GM12891 (cell line): ENCODE data around the gene NINL.
A peak's percentile ranks its signal among the peaks of the same experiment; 100 is the strongest.

Source experiments
- DNase-seq: peaks from one replicate; pipeline ENCODE4 v3.0.0; 2011; ENCODE audit warnings: low spot score; ENCODE audit not compliant: insufficient read length
- FAIRE-seq: peaks from 2 replicates; lab custom pipeline; 2011; peaks lifted over from hg19 to GRCh38; lab: Jason Lieb, UNC
- PAX5 ChIP-seq: IDR thresholded peaks from 2 replicates; pipeline ENCODE4 v1.6.1; 2011; ENCODE audit warnings: low read length, moderate library complexity, mild to moderate bottlenecking; ENCODE audit not compliant: insufficient read depth, severe bottlenecking
- POLR2A ChIP-seq: IDR thresholded peaks from 2 replicates; pipeline ENCODE4 v1.6.1; 2011; ENCODE audit warnings: low read depth, low read length, control low read depth
- POLR2AphosphoS5 ChIP-seq: IDR thresholded peaks from 2 replicates; pipeline ENCODE4 v1.6.1; 2011; ENCODE audit warnings: low read depth, low read length, control low read depth
- POU2F2 ChIP-seq: IDR thresholded peaks from 2 replicates; pipeline ENCODE4 v1.6.1; 2011; ENCODE audit warnings: low read depth, mild to moderate bottlenecking, control low read depth, low read length, moderate library complexity
- SPI1 ChIP-seq: IDR thresholded peaks from 2 replicates; pipeline ENCODE4 v1.6.1; 2011; ENCODE audit warnings: low read depth, low read length, control low read depth
- TAF1 ChIP-seq: IDR thresholded peaks from 2 replicates; pipeline ENCODE4 v1.6.1; 2011; ENCODE audit warnings: low read depth, low read length, control low read depth

Gene NINL

DNA sequence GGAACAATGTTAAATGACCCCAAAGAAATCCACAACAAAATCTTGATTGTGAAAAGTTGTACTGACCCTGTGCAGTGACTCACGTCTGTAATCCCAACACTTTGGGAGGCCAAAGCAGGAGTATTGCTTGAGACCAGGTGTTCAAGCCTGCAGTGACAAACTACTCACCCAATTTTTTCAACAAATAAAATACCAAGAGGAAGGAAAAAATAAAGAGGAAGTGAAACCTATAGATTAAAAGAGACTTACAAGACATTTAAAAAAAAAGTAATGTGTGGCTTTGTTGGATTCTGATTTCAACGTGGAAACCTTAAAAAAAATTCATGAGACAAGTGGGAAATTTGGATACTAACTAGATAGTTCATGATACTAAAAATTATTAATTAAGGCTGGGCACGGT, 146.0 kb downstream of the NINL start:
- FAIRE-seq, result peak; percentile 33
- TF ChIP-seq TAF1 (no peak), SPI1 (peak; percentile 92)
- DNase-seq, result no peak

DNA sequence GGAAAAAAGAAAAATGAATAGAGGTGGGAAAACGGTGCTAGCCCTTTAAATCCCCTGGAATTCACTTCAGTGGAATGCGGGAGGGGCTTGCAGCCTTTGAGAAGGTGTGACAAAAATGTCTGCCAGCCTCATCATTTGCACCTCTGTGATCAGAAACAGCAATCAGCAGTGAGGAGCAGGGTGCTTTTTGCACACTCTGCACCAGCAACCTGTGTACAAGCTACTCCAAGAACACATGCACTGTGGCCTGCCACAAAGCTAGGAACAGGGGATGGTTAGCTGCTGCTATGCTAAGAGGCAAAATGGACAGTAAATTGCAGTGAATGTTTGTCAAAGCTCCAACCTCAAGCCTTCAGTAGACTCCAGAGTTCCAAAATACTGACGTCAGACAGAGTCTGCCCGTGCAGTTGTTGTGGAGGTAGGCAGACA, 148.2 kb downstream of the NINL start:
- DNase-seq (no peak), FAIRE-seq (no peak)
- TF ChIP-seq POLR2A, result no peak
- TF ChIP-seq TAF1, result no peak
- no peak for TF ChIP-seq POU2F2
- TF ChIP-seq SPI1, result no peak
- TF ChIP-seq PAX5, result no peak
- no peak for TF ChIP-seq POLR2AphosphoS5

GRCh38 chr20:25424536-25424935, 160.8 kb downstream of the NINL start:
- no peak for DNase-seq
- TF ChIP-seq TAF1 (no peak), POU2F2 (no peak), PAX5 (no peak), POLR2AphosphoS5 (no peak), SPI1 (no peak), POLR2A (no peak)
- FAIRE-seq, result no peak

GRCh38 chr20:25422032-25422431, 163.3 kb downstream of the NINL start:
- TF ChIP-seq POLR2A (no peak), POU2F2 (no peak)
- no peak for DNase-seq
- no peak for FAIRE-seq

GRCh38 chr20:25421102-25421501, 164.2 kb downstream of the NINL start:
- no peak for TF ChIP-seq PAX5
- TF ChIP-seq POU2F2, result no peak
- TF ChIP-seq TAF1, result no peak
- TF ChIP-seq POLR2A, result no peak
- TF ChIP-seq POLR2AphosphoS5, result no peak
- TF ChIP-seq SPI1, result no peak
- FAIRE-seq (no peak), DNase-seq (no peak)

- TF ChIP-seq TAF1, result no peak
- no peak for TF ChIP-seq POLR2AphosphoS5
- no peak for TF ChIP-seq POU2F2
- TF ChIP-seq PAX5, result no peak
- no peak for TF ChIP-seq POLR2A
- TF ChIP-seq SPI1, result no peak
- DNase-seq, result no peak
- no peak for FAIRE-seq
Measured at GRCh38 chr20:25418776-25419175, 166.6 kb downstream of the NINL start.

DNA sequence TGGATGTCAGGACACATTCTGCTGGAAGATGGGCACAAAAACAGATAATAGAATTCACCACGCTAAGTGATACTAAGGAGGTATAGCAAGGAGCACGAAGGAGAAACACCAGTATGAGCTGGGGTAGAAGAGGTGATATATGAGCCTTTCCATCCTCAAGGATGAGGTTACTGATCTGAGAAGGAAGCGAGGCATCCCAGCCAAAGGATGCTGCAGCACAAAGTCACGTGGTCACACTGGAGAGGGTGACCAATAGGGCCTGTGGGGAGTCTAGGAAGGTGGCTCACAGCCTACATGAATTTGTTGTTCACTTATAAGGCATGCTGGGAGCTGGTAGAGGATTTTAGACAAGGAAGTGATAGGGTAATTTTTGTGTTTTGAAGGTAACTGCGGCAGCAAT, 176.4 kb downstream of the NINL start:
- no peak for FAIRE-seq
- TF ChIP-seq PAX5 (no peak), SPI1 (no peak), TAF1 (no peak), POLR2A (no peak), POLR2AphosphoS5 (no peak), POU2F2 (no peak)
- DNase-seq, result no peak

GRCh38 chr20:25408170-25408547, 177.2 kb downstream of the NINL start:
- TF ChIP-seq POLR2AphosphoS5, result no peak; the same call in 1 of the 2 replicates
- TF ChIP-seq POU2F2, result no peak
- TF ChIP-seq TAF1, result no peak
- no peak for TF ChIP-seq POLR2A
- no peak for TF ChIP-seq PAX5
- TF ChIP-seq SPI1, result no peak
- FAIRE-seq (peak; percentile 28), DNase-seq (no peak)

- TF ChIP-seq PAX5 (no peak), SPI1 (no peak), TAF1 (peak; percentile 25), POLR2AphosphoS5 (peak; percentile 81), POU2F2 (peak; percentile 37; the same call in 1 of the 2 replicates), POLR2A (peak; percentile 85)
- peak; percentile 89 for FAIRE-seq
- DNase-seq, result peak; percentile 86
Measured at GRCh38 chr20:25407311-25408169, 177.8 kb downstream of the NINL start, which contains the start of gene GINS1. GINS1 (plus strand) TSS chr20:25407673; CDS start chr20:25407821, 148 bp downstream.
